Panc1 (cell line): ENCODE results near the gene TRMT10B. TPM values are rescaled to one million over a fixed set of nuclear protein-coding genes. Genes with fewer than 3 reads are reported as not detected.

Source experiments
- ATAC-seq: fragments of 200-7000 bp; cut with Tn5 transposase; 2 replicates; pipeline ENCODE4 v1.9.1; 2020; ENCODE audit warnings: mild to moderate bottlenecking, moderate library complexity
- BruUV-seq: library from RNA; stranded (reverse); fragments of 400-500 nt; replicated peaks from 2 replicates; lab custom pipeline; 2021; lab: Mats Ljungman, UMichigan
- CTCF ChIA-PET: fragments of 300-600 bp; sonication (Branson Sonifier 250); formaldehyde crosslinking; loops from one replicate; lab custom pipeline; 2022; ENCODE audit warnings: antibody characterized with exemption; lab: Charles Lee
- POLR2A ChIA-PET: fragments of 300-600 bp; sonication (Branson Sonifier 250); formaldehyde crosslinking; loops from one replicate; lab custom pipeline; 2022; ENCODE audit warnings: antibody characterized with exemption; lab: Charles Lee
- DNase-seq: peaks from one replicate; pipeline ENCODE4 v3.0.0-alpha.2; 2010; ENCODE audit warnings: low read depth, low spot score
- H3K27ac ChIP-seq: 2 replicates; pipeline ENCODE4 v1.5.1; 2011; ENCODE audit warnings: mild to moderate bottlenecking, low read length, inconsistent platforms
- H3K27me3 ChIP-seq: fragments of 200-500 bp; sonication (Bioruptor generic); 2 replicates; pipeline ENCODE4 v1.6.0; 2014; ENCODE audit warnings: low read length, inconsistent platforms; ENCODE audit not compliant: control insufficient read depth, insufficient read depth
- H3K36me3 ChIP-seq: fragments of 200-500 bp; sonication (Bioruptor generic); 2 replicates; pipeline ENCODE4 v1.5.1; 2014; ENCODE audit warnings: inconsistent platforms, mild to moderate bottlenecking, low read length, moderate library complexity; ENCODE audit not compliant: control insufficient read depth, insufficient read depth
- H3K4me1 ChIP-seq: 2 replicates; pipeline ENCODE4 v1.5.1; 2011; ENCODE audit warnings: inconsistent platforms, mild to moderate bottlenecking, low read length, moderate library complexity; ENCODE audit not compliant: control insufficient read depth, insufficient read depth
- H3K4me3 ChIP-seq, 2 experiments: 2 replicates each; pipeline ENCODE4 v1.5.1; 2011 to 2012; ENCODE audit warnings: low read depth in 2 of 2, low read length in 2 of 2, mild to moderate bottlenecking in 2 of 2, inconsistent platforms in 1 of 2, moderate library complexity in 1 of 2
- H3K9me3 ChIP-seq: fragments of 200-500 bp; sonication (Bioruptor generic); 2 replicates; pipeline ENCODE4 v1.5.1; 2014; ENCODE audit warnings: low read depth, mild to moderate bottlenecking, inconsistent platforms, low read length, moderate library complexity; ENCODE audit not compliant: control insufficient read depth, insufficient read depth
- CTCF ChIP-seq: fragments of 450-650 bp; IDR thresholded peaks from 2 replicates; pipeline ENCODE4 v1.5.1; 2017; ENCODE audit warnings: mild to moderate bottlenecking
- POLR2AphosphoS5 ChIP-seq: IDR thresholded peaks from 2 replicates; pipeline ENCODE4 v1.6.1; 2012; ENCODE audit warnings: mild to moderate bottlenecking, low read depth, low read length, moderate library complexity
- REST ChIP-seq, 2 experiments: IDR thresholded peaks; 2 replicates each; pipeline ENCODE4 v1.6.1; 2011 to 2012; ENCODE audit warnings: low read depth in 2 of 2, control low read depth in 1 of 2, low read length in 1 of 2, mild to moderate bottlenecking in 1 of 2, moderate library complexity in 1 of 2; ENCODE audit not compliant: insufficient read depth in 1 of 2
- SIN3A ChIP-seq: IDR thresholded peaks from 2 replicates; pipeline ENCODE4 v1.6.1; 2012; ENCODE audit warnings: low read depth, mild to moderate bottlenecking, low read length, moderate library complexity, borderline replicate concordance; ENCODE audit not compliant: insufficient read depth
- TCF7L2 ChIP-seq: IDR thresholded peaks from 2 replicates; pipeline ENCODE4 v1.6.1; 2011; ENCODE audit warnings: mild to moderate bottlenecking, low read depth, low read length, inconsistent platforms
- in situ Hi-C: cut with HindIII; loops from 2 replicates; pipeline ENCODE4 v1.10.0; 2016; ENCODE audit warnings: low sequenced_read_pairs, low pct_unique_long_range_greater_than_20kb
- intact Hi-C: fragments of 100-400 bp; cut with micrococcal nuclease; formaldehyde crosslinking; loops from one replicate; pipeline ENCODE4 v1.10.0; 2022; ENCODE audit not compliant: unreplicated experiment
- total RNA-seq: library from RNA; stranded (reverse); gene quantifications from one replicate; pipeline ENCODE4 v1.2.1, GENCODE V29; 2021; ENCODE audit not compliant: unreplicated experiment

The TRMT10B gene
- total RNA-seq, 1 experiment from 2014 or later, result 9.8 TPM

- no TSS peak for BruUV-seq
- Histone ChIP-seq H3K4me3 (no peak overlapping the region), H3K4me1 (peaks cover 12% of the 10 kb centered on the region), H3K36me3 (no peaks in the 10 kb centered on the region), H3K27ac (no peak overlapping the region), H3K27me3 (peaks cover 25% of the 10 kb centered on the region; the same call in 1 of the 2 replicates), H3K9me3 (no peaks in the 10 kb centered on the region)
- ChIA-PET POLR2A (no interaction called here), CTCF (interaction anchor here (1.2 kb wide), 1 partner anchor 12 kb away, joined by 5 read pairs; no protein-coding TSS in a partner anchor)
- TF ChIP-seq REST (IDR thresholded peaks at IDR 0.05; ENCODE audit: insufficient read depth in 1 of 2, low read depth in 2 of 2, low read length in 1 of 2) (no peak), TCF7L2 (no peak), SIN3A (no peak), POLR2AphosphoS5 (no peak), CTCF (no peak)
- in situ Hi-C loops (no loop called here), intact Hi-C loops (loop anchor here (10.0 kb wide), 1 partner anchor 238 kb away; no protein-coding TSS in a partner anchor)
- ATAC-seq, result no peak
- no peak for DNase-seq
These were observed 20.7 kb upstream of the TRMT10B start for GRCh38 chr9:37732952-37733351.

- Histone ChIP-seq H3K9me3 (no peaks in the 10 kb centered on the region), H3K4me1 (no peaks in the 10 kb centered on the region), H3K36me3 (no peaks in the 10 kb centered on the region), H3K4me3 (no peak overlapping the region), H3K27ac (no peak overlapping the region), H3K27me3 (peaks cover 7% of the 10 kb centered on the region; the same call in 1 of the 2 replicates)
- in situ Hi-C loops, result no loop called here
- CTCF ChIA-PET, result interaction anchor here (0.6 kb wide), 1 partner anchor 24 kb away, joined by 3 read pairs; no protein-coding TSS in a partner anchor
- DNase-seq (no peak), ATAC-seq (no peak)
- POLR2A ChIA-PET, result no interaction called here
- TF ChIP-seq POLR2AphosphoS5, result no peak
- no peak for TF ChIP-seq CTCF
- no peak for TF ChIP-seq SIN3A
- TF ChIP-seq TCF7L2, result no peak
- no peak for TF ChIP-seq REST (IDR thresholded peaks at IDR 0.05; ENCODE audit: insufficient read depth in 1 of 2, low read depth in 2 of 2, low read length in 1 of 2)
- intact Hi-C loops, result loop anchor here (10.0 kb wide), 1 partner anchor 244 kb away; no protein-coding TSS in a partner anchor
- no TSS peak for BruUV-seq
These were observed 14.4 kb upstream of the TRMT10B start for GRCh38 chr9:37739222-37739621.
